HUES48 (cell line): ENCODE data around the gene PSAP.

ENCODE experiments used
- H3K27ac ChIP-seq: one replicate; pipeline ENCODE4 v1.7.0; 2013; ENCODE audit warnings: low read depth, low read length, inconsistent platforms
- H3K27me3 ChIP-seq: 2 replicates; pipeline ENCODE4 v1.6.1; 2013; ENCODE audit warnings: mild to moderate bottlenecking, low read length; ENCODE audit not compliant: control insufficient read depth, insufficient read depth
- H3K36me3 ChIP-seq: 2 replicates; pipeline ENCODE4 v1.6.1; 2013; ENCODE audit warnings: low read length; ENCODE audit not compliant: control insufficient read depth, insufficient read depth
- H3K4me1 ChIP-seq: 2 replicates; pipeline ENCODE4 v1.6.1; 2013; ENCODE audit warnings: mild to moderate bottlenecking, low read length; ENCODE audit not compliant: control insufficient read depth, insufficient read depth
- H3K4me3 ChIP-seq: 2 replicates; pipeline ENCODE4 v1.5.1; 2013; ENCODE audit warnings: mild to moderate bottlenecking, low read depth, low read length
- H3K9ac ChIP-seq: 2 replicates; pipeline ENCODE4 v1.6.1; 2013; ENCODE audit warnings: mild to moderate bottlenecking, low read depth, low read length, moderate library complexity
- H3K9me3 ChIP-seq: 2 replicates; pipeline ENCODE4 v1.6.1; 2013; ENCODE audit warnings: low read length; ENCODE audit not compliant: control insufficient read depth, insufficient read depth

The PSAP gene

DNA sequence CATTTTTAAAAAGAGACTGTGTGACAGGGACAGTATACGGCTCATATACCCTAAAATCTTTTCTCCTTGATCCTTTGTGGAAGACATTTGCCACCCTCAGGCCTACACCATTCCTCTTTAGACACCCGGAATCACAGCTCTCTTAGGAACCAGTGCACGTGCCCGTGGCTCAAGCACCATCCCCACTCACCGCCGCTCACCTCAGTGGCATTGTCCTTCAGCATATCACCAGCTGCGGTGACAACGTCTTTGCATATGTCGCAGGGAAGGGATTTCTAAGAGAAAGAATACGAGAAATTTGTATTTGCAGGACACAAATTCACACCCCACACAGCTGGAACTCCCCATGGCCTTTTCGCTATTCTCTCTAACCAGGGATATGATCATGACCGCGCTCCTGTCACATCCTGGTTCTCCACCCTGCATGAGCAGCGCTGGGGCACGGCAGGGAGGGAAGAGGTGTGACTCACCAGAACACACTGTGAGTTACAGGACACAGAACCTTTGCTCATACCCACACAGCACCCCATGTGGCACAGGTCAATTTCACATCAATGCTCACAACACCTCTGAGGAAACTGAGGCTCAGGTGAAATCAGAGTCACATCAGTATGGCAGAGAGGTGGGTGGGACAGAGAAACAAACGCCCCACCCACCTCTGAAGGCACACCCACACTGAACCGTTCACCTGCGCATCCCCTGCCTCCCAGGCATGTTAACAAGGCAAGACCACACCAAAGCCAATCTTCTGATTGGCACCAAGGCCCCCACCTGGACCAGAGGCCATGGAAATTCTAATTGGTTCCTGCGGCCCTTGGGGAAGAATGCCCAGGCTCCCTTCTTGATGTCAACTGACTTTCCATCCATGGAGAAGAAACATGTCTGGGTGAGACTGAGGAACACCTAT is 19.2 kb downstream of the PSAP start:
- Histone ChIP-seq H3K9me3 (no peaks in the 10 kb centered on the region), H3K27me3 (no peaks in the 10 kb centered on the region), H3K27ac (no peak overlapping the region), H3K9ac (no peak overlapping the region), H3K4me3 (no peak overlapping the region), H3K36me3 (peaks cover 65% of the 10 kb centered on the region), H3K4me1 (peaks cover 12% of the 10 kb centered on the region)

GRCh38 chr10:71830726-71831125 is 20.3 kb downstream of the PSAP start:
- peaks cover 2% of the 10 kb centered on the region for H3K4me1 ChIP-seq
- no peaks in the 10 kb centered on the region for H3K27me3 ChIP-seq
- H3K27ac ChIP-seq = no peak overlapping the region
- H3K9ac ChIP-seq = no peak overlapping the region
- H3K9me3 ChIP-seq = no peaks in the 10 kb centered on the region
- H3K36me3 ChIP-seq = peaks cover 76% of the 10 kb centered on the region
- no peak overlapping the region for H3K4me3 ChIP-seq

DNA sequence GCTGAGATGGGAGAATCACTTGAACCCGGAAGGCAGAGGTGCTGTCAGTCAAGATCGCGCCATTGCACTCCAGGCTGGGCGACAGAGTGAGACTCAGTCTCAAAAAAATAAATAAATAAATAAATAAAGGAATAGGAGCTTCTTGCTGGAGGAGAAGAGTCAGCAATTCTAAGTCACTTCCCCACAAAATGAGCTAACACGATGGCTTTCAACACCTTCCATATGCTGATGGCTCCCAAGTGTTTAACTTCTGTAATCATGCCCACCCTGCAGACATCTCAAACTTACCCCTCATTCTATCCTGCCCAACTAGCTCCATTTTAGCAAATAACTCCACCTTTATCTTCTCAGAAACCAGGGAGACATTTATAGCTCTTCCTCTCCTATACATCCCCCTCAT is 21.2 kb downstream of the PSAP start:
- no peaks in the 10 kb centered on the region for H3K27me3 ChIP-seq
- H3K9me3 ChIP-seq = no peaks in the 10 kb centered on the region
- H3K4me1 ChIP-seq = no peaks in the 10 kb centered on the region
- H3K36me3 ChIP-seq = peaks cover 85% of the 10 kb centered on the region
- no peak overlapping the region for H3K27ac ChIP-seq
- H3K9ac ChIP-seq = no peak overlapping the region
- H3K4me3 ChIP-seq = no peak overlapping the region

DNA sequence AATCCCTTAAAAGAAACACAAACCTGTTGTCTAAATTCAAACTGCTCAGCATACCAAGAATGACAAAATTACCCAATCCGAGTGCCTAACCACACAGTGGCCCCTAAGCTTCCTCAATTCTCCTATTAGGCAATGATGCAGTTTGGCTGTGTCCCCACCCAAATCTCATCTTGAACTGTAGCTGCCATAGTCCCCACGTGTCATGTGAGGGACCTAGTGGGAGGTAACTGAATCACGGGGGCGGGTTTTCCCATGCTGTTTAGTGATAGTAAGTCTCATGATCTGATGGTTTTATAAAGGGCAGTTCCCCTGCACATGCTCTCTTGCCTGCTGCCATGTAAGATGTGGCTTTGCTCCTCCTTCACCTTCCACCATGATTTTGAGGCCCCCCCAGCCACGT is 21.9 kb downstream of the PSAP start:
- no peaks in the 10 kb centered on the region for H3K4me1 ChIP-seq
- H3K36me3 ChIP-seq = peaks cover 89% of the 10 kb centered on the region
- no peak overlapping the region for H3K9ac ChIP-seq
- no peaks in the 10 kb centered on the region for H3K9me3 ChIP-seq
- H3K4me3 ChIP-seq = no peak overlapping the region
- no peak overlapping the region for H3K27ac ChIP-seq
- no peaks in the 10 kb centered on the region for H3K27me3 ChIP-seq

DNA sequence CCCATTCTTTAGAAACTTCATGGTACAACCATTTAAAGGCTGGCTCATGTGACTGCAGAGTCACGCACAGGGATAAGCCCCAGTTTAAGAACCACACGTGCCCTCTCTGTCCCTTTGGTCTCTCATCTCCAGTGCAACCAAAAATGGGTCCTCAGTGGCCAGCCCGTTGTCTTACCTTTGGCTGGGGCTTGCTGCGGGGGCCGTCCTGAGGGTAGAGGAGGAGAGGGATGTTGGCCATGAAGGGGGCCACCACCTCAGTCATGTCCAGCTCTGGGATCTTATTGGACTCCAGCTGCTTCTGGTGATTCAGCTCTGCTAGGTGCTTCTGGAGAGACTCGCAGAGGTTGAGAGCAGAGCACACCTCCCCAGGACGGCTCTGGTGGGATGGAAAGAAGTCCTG is 22.3 kb downstream of the PSAP start:
- Histone ChIP-seq H3K9me3 (no peaks in the 10 kb centered on the region), H3K36me3 (peaks cover 90% of the 10 kb centered on the region), H3K4me1 (no peaks in the 10 kb centered on the region), H3K27me3 (no peaks in the 10 kb centered on the region), H3K4me3 (no peak overlapping the region), H3K9ac (no peak overlapping the region), H3K27ac (no peak overlapping the region)

DNA sequence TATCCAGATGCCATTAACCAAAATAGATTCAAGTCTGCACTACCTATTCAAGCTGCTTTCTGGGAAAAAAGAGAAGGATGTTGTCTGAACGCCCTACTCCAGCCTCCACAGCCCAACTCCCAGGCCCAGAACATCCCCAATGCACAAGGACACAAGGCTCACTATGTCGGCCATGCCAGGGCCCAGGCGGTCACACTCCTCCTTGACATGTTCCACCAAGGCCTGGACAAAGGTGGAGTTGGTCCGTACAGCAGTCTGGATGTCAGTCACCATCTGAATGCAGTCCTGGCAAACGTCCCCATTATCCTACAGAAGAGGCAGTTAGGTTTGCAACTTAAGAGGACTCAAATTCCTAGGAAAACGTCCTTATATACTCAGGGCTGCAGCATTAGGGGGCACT is 23.2 kb downstream of the PSAP start:
- no peak overlapping the region for H3K27ac ChIP-seq
- H3K9me3 ChIP-seq = no peaks in the 10 kb centered on the region
- H3K36me3 ChIP-seq = peaks cover 94% of the 10 kb centered on the region
- no peak overlapping the region for H3K4me3 ChIP-seq
- H3K9ac ChIP-seq = no peak overlapping the region
- no peaks in the 10 kb centered on the region for H3K4me1 ChIP-seq
- H3K27me3 ChIP-seq = no peaks in the 10 kb centered on the region

GRCh38 chr10:71825217-71825616 is 25.8 kb downstream of the PSAP start:
- Histone ChIP-seq H3K4me3 (no peak overlapping the region), H3K9ac (no peak overlapping the region), H3K27ac (no peak overlapping the region), H3K9me3 (no peaks in the 10 kb centered on the region), H3K4me1 (no peaks in the 10 kb centered on the region), H3K36me3 (peaks cover 94% of the 10 kb centered on the region), H3K27me3 (no peaks in the 10 kb centered on the region)

GRCh38 chr10:71824333-71824732 is 26.7 kb downstream of the PSAP start:
- Histone ChIP-seq H3K9me3 (no peaks in the 10 kb centered on the region), H3K27ac (no peak overlapping the region), H3K27me3 (no peaks in the 10 kb centered on the region), H3K36me3 (peaks cover 94% of the 10 kb centered on the region), H3K9ac (no peak overlapping the region), H3K4me3 (no peak overlapping the region), H3K4me1 (no peaks in the 10 kb centered on the region)

GRCh38 chr10:71823356-71823755 is 27.7 kb downstream of the PSAP start:
- Histone ChIP-seq H3K27me3 (no peaks in the 10 kb centered on the region), H3K27ac (no peak overlapping the region), H3K36me3 (peaks cover 94% of the 10 kb centered on the region), H3K4me1 (no peaks in the 10 kb centered on the region), H3K4me3 (no peak overlapping the region), H3K9me3 (no peaks in the 10 kb centered on the region), H3K9ac (no peak overlapping the region)

DNA sequence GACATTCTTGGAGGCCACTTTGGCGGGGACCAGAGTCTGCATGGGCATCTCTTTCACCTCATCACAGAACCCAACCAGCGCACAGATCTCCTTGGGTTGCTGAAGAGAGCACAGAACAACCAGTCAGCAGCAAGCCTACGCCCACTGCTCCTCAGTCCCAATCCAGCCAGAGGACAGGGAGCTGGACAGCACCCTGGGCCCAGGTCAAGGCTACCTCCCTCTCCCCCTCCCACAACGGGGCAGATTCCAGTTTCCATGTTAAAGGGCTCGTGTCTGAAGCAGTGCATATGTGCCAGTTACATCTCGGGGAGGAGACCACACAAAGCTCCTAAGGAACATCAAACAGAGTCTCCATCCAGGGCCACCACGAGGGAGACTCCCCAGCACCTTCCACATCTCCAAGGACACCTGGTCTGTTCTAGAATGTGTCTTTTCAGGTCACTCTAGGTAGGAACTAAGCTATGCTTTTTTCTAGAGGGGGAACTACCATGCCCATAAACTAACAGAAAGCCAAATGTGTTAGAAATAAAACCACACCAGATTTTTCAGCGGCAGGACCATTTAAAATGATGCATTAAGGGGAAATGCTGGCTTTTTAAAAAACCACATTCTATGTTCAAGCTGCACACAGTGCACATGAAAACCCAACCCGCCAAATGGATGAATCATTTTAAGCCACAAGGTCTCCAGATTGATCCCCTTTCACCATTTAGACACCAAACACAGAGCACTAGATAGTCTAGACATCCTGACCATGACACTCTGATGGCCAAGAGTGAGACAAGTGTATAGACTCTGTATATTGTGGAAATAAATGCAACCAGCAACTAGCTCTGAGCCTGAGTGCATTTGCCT is 28.9 kb downstream of the PSAP start:
- Histone ChIP-seq H3K9me3 (no peaks in the 10 kb centered on the region), H3K27me3 (no peaks in the 10 kb centered on the region), H3K36me3 (peaks cover 96% of the 10 kb centered on the region), H3K9ac (no peak overlapping the region), H3K4me1 (no peaks in the 10 kb centered on the region), H3K4me3 (no peak overlapping the region), H3K27ac (no peak overlapping the region)

GRCh38 chr10:71820966-71821365 is 30.1 kb downstream of the PSAP start:
- Histone ChIP-seq H3K9ac (no peak overlapping the region), H3K36me3 (peaks cover 98% of the 10 kb centered on the region), H3K27me3 (no peaks in the 10 kb centered on the region), H3K4me1 (no peaks in the 10 kb centered on the region), H3K9me3 (no peaks in the 10 kb centered on the region), H3K27ac (no peak overlapping the region), H3K4me3 (no peak overlapping the region)
